ENCODE results near the gene GNB1L.

GRCh38 chr22:19884161-19884953 lies 29.7 kb upstream of the GNB1L start:
- TF ChIP-seq EZH2 (IDR thresholded peaks at IDR 0.05; ENCODE audit: insufficient read depth, poor library complexity, severe bottlenecking) (no peak), EZH2phosphoT487 (IDR thresholded peaks at IDR 0.05; ENCODE audit: insufficient read depth, low read depth) (no peak)

Measured in GM23248 (cell line).